GM19351 (cell line): Measurements from ENCODE around the gene RAB11FIP3.

Experiments
- ATAC-seq: cut with Tn5 transposase; IDR thresholded peaks from one replicate; pipeline ENCODE4 v1.9.1; 2021; ENCODE audit warnings: mild to moderate bottlenecking, moderate library complexity; ENCODE audit not compliant: unreplicated experiment

The RAB11FIP3 gene

DNA sequence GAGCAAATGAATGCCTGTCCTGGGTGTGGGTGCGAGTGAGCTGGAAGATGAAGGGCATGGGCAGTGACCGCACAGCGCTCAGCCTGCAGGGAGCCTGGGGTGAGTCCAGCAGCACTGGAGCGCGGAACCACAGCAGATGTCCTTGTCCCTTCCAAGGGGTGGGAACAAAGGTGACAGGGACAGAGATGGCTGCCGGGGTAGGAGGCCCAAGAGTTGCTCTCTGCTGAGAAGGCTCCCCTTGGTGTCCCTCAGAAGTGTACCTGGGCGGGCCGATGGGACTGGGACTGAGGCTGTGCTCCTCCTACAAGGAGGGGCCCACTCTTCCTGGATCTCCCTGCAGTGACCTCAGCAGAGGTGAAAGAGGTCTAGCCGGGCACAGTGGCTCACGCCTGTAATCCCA is 36.1 kb upstream of the RAB11FIP3 start:
- ATAC-seq, result no peak

- no peak for ATAC-seq
Observed at GRCh38 chr16:391885-392335, 33.5 kb upstream of the RAB11FIP3 start.

DNA sequence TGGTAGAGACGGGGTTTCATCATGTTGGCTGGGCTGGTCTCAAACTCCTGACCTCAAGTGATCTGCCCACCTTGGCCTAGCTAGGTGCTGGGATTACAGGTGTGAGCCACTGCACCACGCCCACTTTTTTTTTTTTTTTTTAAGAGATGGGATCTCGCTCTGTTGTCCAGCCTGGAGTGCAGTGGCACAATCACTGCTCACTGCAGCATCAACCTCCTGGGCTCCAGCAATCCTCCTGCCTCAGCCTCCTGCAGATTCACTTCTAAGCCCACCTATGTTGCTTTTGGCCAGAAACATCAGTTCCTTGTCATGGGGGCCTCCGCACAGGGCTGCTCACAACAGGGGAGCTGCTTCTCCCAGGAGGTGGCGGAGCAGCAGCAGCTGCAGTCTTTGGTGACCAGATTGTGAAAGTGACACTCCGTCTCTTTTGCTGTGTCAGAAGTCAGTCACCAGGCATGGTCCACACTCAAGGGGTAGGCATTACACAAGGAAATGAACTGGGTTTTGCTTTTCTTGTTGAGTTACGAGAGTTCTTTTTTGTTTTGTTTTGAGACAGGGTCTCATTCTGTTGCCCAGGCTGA is 32.9 kb upstream of the RAB11FIP3 start:
- no peak for ATAC-seq

DNA sequence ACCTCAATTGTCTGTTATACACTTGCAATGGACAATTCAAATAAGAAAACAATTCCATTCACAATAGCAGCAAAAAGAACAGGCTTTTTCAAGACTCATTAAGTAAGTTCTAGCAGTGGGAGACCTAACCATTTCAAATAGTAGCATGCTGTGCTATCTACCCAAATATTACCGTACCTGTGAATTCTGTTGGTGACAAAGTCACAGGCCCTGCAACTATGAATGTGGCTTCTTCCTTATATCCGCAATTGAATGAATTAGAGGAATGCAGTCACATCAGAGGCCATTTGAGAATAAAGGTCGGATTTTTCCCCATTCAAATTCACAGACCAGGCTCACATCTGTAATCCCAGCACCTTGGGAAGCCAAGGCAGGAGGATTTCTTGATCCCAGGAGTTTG is 29.2 kb upstream of the RAB11FIP3 start:
- no peak for ATAC-seq

GRCh38 chr16:396605-397004 is 28.8 kb upstream of the RAB11FIP3 start:
- no peak for ATAC-seq

DNA sequence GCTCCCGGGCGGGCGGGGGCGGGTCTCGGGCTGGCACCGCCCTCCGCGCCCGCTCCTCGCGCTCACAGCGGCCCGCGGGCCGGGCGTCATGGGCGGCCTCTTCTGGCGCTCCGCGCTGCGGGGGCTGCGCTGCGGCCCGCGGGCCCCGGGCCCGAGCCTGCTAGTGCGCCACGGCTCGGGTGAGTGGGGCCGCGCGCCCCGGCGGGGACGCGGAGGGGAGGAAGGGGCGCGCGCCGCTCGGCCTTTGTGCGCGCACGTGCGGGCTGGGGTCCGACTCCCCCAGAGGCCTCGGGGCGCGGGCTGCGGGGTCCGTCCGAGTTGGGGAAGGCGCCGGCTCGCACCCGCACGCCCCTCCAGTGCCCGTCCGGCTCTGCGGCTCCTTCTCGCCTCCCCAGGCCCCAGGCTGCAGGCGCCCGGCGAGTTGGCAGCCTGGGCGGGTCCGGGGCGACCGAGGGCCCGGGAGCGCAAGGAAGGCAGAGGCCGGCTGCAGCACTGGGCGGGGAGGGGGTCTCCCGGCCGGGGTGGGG is 28.3 kb upstream of the RAB11FIP3 start, which contains the start of gene NME4:
TSS of gene NME4 (plus strand) at position 65 of the 527 bp plus-strand sequence. CDS start at position 89, 24 bp downstream.
- ATAC-seq, result no peak

GRCh38 chr16:397736-398332 is 27.6 kb upstream of the RAB11FIP3 start:
- no peak for ATAC-seq

DNA sequence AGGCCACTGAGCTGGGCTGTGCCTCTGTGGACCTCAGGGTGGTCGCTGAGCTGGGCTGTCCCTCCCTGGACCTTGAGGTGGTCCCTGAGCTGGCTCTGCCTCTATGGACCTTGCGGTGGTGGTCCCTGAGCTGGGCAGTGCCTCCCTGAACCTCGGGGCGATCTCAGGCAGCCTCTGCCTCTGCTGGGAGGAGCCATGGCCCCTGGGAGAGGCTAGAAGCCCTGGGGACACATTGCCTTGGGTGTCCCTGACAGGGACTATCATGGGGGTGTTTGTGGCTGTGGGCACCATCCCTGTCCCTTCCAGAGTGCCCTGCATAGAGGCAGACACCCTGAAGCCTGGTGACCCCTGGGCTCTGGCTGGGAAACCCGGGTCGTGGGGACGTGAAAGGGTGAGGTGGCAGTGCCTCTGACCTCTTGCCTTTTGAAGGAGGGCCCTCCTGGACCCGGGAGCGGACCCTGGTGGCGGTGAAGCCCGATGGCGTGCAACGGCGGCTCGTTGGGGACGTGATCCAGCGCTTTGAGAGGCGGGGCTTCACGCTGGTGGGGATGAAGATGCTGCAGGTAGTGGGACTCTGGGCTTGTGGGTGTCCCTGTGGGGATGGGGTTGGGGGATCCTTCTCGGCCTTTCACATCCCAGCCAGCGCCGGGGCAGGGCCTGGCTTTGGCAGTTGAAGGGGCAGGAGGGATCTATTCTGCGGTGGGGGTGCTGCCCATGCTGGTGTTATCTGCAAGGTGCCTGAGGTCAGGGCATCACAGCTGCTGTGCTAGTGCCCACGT is 26.7 kb upstream of the RAB11FIP3 start:
- no peak for ATAC-seq

- ATAC-seq, result no peak
Observed at GRCh38 chr16:399340-400019, 26.0 kb upstream of the RAB11FIP3 start.

DNA sequence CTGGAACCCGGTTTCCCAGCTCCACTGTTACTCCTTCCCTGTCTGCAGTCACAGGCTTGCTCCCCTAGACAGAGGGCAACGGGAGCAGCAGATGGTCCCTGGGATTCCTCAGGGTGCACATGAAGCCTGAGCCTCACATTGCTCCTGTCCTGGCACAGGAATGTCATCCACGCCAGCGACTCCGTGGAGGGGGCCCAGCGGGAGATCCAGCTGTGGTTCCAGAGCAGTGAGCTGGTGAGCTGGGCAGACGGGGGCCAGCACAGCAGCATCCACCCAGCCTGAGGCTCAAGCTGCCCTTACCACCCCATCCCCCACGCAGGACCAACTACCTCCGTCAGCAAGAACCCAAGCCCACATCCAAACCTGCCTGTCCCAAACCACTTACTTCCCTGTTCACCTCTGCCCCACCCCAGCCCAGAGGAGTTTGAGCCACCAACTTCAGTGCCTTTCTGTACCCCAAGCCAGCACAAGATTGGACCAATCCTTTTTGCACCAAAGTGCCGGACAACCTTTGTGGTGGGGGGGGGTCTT is 25.3 kb upstream of the RAB11FIP3 start:
- ATAC-seq, result no peak

- peak; percentile 55 for ATAC-seq
Observed at GRCh38 chr16:401468-402348, 23.7 kb upstream of the RAB11FIP3 start, which contains the start of gene DECR2. Gene DECR2 (plus strand): TSS chr16:401885. CDS start chr16:401964, 79 bp downstream.

DNA sequence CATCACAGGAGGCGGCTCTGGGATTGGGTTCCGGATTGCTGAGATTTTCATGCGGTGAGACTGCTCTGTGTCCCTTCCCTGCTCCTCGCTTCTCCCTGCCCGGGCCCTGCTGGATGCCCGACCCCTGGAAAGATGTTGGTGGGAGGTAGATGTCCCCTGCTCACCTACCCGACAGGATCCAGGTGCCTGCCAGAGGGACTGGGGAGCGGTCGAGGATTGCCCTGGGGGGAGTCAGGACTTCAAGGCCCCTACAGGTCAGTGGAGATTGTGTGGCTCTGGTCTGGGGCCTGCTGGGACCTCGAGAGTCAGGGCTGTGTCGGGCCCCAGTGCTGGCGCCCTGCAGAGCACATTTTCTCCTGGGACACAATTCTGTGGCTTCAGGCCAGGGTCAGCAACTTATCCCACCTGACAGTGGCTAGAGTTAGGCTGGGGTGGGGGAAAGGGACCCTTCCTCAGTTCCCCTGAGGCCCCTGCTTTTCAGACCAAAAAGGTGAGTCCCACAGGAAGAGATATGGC is 20.4 kb upstream of the RAB11FIP3 start:
- ATAC-seq, result no peak

DNA sequence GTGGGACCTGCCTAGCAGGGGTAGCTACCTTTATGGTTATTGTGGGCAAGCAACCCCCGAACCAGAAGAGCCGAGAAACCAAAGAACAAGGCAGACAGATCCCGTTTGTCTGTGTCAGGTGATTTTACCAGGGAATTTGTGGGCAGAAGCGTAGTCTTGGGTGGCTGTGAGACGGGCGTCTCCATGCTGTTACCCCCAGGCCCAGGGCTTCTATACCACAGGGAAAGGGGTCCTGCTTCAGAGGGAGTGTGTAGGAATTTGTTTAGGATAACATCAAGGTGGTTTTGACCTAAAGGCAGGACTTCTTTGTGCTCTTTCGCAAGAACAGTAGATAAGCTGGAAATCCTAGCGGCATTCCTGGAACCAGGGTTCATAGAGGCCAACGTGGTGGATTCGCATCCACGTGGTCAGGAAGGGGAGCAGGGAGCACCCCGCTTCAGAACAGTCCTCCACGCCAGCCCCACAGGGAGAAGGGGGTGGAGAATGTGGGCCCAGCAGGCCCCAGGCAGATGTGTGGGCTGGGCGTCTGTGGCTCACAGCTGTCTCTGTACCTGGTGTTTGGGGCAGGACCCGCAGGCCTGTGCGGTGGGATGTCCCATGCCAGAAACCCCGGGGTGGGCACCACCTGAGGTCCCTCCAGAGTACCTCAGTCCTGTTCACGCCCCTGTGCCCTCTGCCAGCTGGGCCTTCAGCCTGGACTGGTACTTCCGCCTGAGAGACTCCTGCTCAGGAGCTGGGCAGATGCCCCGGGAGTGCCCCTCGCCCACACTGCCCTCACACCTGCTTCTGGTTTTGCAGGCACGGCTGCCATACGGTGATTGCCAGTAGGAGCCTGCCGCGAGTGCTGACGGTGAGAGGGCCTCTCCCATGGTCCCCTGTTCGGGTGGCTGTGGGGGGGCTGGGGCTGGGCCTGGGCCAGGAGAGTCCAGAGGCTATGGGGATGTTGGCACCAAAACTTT is 19.6 kb upstream of the RAB11FIP3 start:
- ATAC-seq, result no peak

- ATAC-seq, result no peak
Observed at GRCh38 chr16:407253-407652, 18.2 kb upstream of the RAB11FIP3 start.

GRCh38 chr16:410516-411178 is 14.8 kb upstream of the RAB11FIP3 start:
- no peak for ATAC-seq

DNA sequence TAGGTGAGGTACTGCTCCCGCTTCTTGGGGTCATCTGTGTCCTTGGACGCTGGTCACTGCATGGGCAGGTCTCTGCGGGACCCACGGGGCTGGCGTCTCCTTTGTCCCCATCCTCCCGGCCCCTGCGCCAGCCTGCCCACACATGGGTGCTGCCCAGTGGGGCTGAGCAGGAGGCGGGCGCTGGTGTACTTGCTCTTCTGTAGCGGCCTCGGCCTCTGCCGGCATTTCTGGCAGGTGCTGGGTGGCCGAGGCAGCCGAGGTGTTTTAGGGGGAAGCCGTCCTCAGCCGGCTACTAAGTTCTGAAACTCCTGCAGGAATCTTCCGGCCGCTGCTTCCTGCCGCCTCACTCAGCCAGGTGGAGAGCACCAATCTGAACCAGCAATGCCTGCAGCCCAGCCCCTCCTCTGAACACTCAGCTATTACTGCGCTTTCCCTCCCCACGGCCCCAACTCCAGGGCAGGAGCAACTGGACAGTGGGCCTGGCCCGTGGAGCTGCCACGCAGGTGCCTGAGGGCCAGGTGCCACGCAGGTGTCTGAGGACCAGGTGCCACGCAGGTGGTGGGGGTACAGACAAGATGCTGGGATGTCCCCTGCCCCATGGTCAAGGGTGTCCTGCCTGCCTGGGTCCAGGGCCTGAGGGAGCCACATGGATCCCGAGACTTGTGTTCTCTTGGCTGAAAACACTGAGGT is 13.7 kb upstream of the RAB11FIP3 start:
- ATAC-seq, result no peak

DNA sequence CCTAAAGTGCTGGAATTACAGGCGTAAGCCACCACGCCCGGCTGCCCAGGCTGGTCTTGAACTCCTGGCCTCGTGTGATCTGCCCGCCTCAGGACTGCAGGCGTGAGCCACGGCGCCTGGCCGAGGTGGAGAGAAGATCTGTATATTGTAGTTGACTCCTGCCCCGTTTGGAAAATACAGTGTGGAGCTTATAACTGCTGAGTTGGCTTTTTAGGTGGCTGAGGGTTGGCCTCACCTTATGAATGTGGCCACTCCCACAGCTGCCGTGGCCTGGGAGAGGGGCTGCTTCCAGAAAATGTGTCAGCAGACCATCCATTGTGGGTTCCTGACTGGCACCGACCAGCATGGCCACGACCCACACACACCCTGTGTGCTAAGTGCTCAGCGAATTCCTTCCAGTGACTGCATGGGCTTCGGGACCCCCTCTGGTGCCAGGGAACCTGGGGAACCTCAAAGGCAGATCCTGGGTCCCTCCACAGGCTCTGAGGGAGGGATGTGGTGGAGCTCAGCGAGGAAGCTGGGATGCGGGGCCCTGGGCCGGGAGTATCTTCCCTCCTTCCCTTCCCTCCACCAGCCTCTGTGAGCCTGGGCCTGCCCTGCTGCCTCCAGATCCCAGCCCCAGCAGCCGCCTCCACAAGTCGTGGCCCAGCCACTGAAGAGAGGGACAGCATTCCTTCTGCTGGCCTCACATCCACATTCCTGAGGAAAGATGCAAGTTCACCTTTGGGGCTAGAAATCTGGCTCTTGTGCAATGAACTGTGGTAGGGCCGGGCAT is 10.9 kb upstream of the RAB11FIP3 start:
- ATAC-seq, result no peak
